Measurements from ENCODE around the gene ZSWIM6. TPM values are rescaled to one million over a fixed set of nuclear protein-coding genes. Genes with fewer than 3 reads are reported as not detected.

Gene ZSWIM6
- total RNA-seq, 1 experiment from 2014 or later = 10.0 TPM

DNA sequence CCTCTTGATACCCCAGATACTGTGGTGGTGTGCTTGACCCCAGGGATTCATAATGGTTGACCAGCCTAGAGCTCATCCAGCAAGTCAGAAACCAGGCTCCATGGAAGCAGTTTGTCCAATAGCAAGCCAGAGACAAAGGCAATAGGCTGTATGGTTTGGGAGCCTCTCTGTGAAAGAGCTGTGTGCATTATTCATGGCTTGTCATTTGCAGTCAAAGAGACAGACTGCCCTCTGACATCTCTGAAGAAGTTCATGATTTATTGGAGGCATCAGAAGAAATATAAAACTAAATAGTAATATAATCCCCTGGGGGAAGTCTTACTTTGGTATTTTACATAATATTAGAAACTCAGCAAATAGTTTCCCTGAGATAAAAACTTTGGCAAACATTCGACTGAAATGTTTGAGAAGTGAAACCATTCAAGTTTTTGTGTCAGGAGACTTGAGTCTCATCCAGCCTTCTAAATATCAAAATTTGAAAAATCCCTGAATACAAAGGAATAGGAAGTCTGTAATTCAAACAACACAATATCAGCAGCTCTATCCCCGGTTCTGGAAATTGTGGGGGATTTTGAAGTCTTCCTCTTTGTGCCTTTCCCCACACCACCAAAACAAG lies 250.3 kb downstream of the ZSWIM6 start:
- CTCF ChIA-PET = no interaction called here
- Histone ChIP-seq H3K4me3 (ENCODE audit: low read depth, low read length) (no peak overlapping the region), H3K36me3 (ENCODE audit: control insufficient read depth, insufficient read depth, low read length) (no peaks in the 10 kb centered on the region), H3K4me1 (no peaks in the 10 kb centered on the region), H3K27me3 (replicated peaks; ENCODE audit: control insufficient read depth, insufficient read depth, low read length) (no peaks in the 10 kb centered on the region), H3K9me3 (0 out of 2 replicates have a peak, but pooled peaks cover 3% of the 10 kb centered on the region)
- DNase-seq = no peak
- Mint-ChIP-seq H3K4me3 (ENCODE audit: unreplicated experiment) (no peak overlapping the region), H3K27ac (ENCODE audit: unreplicated experiment) (no peak overlapping the region), H3K4me1 (ENCODE audit: low read depth, unreplicated experiment) (no peaks in the 10 kb centered on the region), H3K27me3 (ENCODE audit: insufficient read depth, unreplicated experiment) (peaks cover 3% of the 10 kb centered on the region), H3K36me3 (ENCODE audit: insufficient read depth, unreplicated experiment) (no peaks in the 10 kb centered on the region), H3K9me3 (ENCODE audit: unreplicated experiment) (peaks cover 5% of the 10 kb centered on the region)
- intact Hi-C loops (cut with micrococcal nuclease; ENCODE audit: unreplicated experiment) = no loop called here
- no TSS peak for BruUV-seq (replicated peaks)
- POLR2A ChIA-PET = no interaction called here
- TF ChIP-seq, protein P1, sequence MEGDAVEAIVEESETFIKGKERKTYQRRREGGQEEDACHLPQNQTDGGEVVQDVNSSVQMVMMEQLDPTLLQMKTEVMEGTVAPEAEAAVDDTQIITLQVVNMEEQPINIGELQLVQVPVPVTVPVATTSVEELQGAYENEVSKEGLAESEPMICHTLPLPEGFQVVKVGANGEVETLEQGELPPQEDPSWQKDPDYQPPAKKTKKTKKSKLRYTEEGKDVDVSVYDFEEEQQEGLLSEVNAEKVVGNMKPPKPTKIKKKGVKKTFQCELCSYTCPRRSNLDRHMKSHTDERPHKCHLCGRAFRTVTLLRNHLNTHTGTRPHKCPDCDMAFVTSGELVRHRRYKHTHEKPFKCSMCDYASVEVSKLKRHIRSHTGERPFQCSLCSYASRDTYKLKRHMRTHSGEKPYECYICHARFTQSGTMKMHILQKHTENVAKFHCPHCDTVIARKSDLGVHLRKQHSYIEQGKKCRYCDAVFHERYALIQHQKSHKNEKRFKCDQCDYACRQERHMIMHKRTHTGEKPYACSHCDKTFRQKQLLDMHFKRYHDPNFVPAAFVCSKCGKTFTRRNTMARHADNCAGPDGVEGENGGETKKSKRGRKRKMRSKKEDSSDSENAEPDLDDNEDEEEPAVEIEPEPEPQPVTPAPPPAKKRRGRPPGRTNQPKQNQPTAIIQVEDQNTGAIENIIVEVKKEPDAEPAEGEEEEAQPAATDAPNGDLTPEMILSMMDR (IDR thresholded peaks at IDR 0.05; ENCODE audit: insufficient read depth in 1 of 2, low read depth in 1 of 2, low read length in 1 of 2, severe bottlenecking in 1 of 2, unreplicated experiment in 1 of 2) = no peak

DNA sequence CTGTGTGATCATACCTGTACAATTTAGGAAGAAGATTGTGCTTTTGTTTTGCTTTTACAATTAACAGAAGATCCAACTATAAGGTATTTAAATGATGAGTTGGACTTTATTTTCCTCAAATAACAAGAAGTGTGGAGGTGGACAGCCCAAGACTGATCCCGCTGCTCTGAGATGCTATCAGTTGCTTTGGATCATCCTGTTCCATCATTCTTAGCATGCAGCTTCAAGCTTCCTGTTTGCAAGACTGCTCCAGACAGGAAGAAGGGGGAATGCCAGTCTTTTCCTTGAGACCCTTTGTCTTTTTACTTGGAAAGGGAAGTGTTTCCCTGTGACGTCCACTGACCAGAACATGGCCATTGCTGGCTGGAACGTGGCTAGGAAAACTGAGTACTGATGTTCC lies 250.8 kb downstream of the ZSWIM6 start:
- Mint-ChIP-seq H3K9me3 (ENCODE audit: unreplicated experiment) (peaks cover 11% of the 10 kb centered on the region), H3K4me1 (ENCODE audit: low read depth, unreplicated experiment) (no peaks in the 10 kb centered on the region), H3K4me3 (ENCODE audit: unreplicated experiment) (no peak overlapping the region), H3K27me3 (ENCODE audit: insufficient read depth, unreplicated experiment) (peaks cover 6% of the 10 kb centered on the region), H3K36me3 (ENCODE audit: insufficient read depth, unreplicated experiment) (no peaks in the 10 kb centered on the region), H3K27ac (ENCODE audit: unreplicated experiment) (no peak overlapping the region)
- H3K27me3 ChIP-seq (replicated peaks; ENCODE audit: control insufficient read depth, insufficient read depth, low read length) = no peaks in the 10 kb centered on the region
- ChIA-PET CTCF (no interaction called here), POLR2A (no interaction called here)
- no peaks in the 10 kb centered on the region for H3K4me1 ChIP-seq
- no peaks in the 10 kb centered on the region for H3K36me3 ChIP-seq (ENCODE audit: control insufficient read depth, insufficient read depth, low read length)
- intact Hi-C loops (cut with micrococcal nuclease; ENCODE audit: unreplicated experiment) = no loop called here
- TF ChIP-seq, protein P1 (IDR thresholded peaks at IDR 0.05; ENCODE audit: insufficient read depth in 1 of 2, low read depth in 1 of 2, low read length in 1 of 2, severe bottlenecking in 1 of 2, unreplicated experiment in 1 of 2) = no peak
- no TSS peak for BruUV-seq (replicated peaks)
- H3K9me3 ChIP-seq = 0 out of 2 replicates have a peak, but pooled peaks cover 3% of the 10 kb centered on the region
- no peak overlapping the region for H3K4me3 ChIP-seq (ENCODE audit: low read depth, low read length)
- no peak for DNase-seq

DNA sequence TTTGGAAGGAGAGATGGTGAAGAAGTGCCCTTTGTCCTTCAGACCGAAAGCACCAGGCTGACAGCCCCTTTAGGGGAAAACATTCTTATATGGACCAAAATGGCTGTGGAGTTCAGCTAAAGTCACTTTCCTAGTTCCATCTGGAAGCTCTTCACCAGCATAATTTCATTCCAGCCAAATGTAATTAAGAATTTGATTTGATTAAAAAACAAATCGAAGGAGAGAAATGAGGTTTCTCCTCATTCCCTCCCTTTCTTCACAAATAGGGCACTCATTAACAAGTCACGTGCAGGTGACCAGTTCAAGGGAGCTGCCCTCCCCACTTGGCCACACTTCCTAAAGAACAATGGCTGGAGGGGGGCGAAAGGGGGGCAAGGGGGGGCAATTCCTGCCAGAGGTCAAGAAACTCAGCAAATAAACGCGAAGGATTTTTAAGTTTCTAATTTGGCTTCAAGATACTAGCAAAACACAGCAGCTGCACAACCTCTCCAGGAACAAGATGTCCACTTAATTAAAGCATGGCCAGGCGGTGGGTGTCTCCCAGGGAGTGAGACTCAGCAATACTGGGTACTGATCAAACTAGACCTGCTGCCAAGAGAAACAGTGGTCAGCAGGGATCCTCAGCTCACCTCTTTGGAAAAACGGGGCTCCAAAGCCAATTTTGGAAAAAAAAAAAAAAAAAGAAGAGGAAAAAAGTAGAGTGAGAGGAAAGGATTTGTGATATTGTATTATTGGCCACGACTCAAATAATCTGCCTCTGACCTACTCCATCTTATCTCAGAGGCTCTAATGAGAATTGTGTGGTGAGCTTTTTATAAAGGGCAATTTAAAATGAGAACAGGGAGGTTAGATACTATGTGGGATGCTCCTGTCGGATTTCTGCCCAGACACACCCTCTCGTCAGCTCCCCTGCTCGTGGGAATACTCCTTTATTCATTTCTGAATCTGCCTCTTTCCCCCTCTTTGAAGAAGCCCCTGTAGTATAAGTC lies 254.3 kb downstream of the ZSWIM6 start:
- Mint-ChIP-seq H3K4me3 (ENCODE audit: unreplicated experiment) (no peak overlapping the region), H3K36me3 (ENCODE audit: insufficient read depth, unreplicated experiment) (no peaks in the 10 kb centered on the region), H3K27ac (ENCODE audit: unreplicated experiment) (no peak overlapping the region), H3K9me3 (ENCODE audit: unreplicated experiment) (peaks cover 11% of the 10 kb centered on the region), H3K27me3 (ENCODE audit: insufficient read depth, unreplicated experiment) (peaks cover 6% of the 10 kb centered on the region), H3K4me1 (ENCODE audit: low read depth, unreplicated experiment) (no peaks in the 10 kb centered on the region)
- BruUV-seq (replicated peaks) = no TSS peak
- H3K4me3 ChIP-seq (ENCODE audit: low read depth, low read length) = no peak overlapping the region
- H3K9me3 ChIP-seq = 0 out of 2 replicates have a peak, but pooled peaks cover 3% of the 10 kb centered on the region
- no peaks in the 10 kb centered on the region for H3K4me1 ChIP-seq
- no peaks in the 10 kb centered on the region for H3K27me3 ChIP-seq (replicated peaks; ENCODE audit: control insufficient read depth, insufficient read depth, low read length)
- ChIA-PET POLR2A (interaction anchor here (0.5 kb wide), 1 partner anchor 254 kb away, joined by 5 read pairs; the partner anchor contains the start of gene ZSWIM6), CTCF (no interaction called here)
- TF ChIP-seq, protein P1 (IDR thresholded peaks at IDR 0.05; ENCODE audit: insufficient read depth in 1 of 2, low read depth in 1 of 2, low read length in 1 of 2, severe bottlenecking in 1 of 2, unreplicated experiment in 1 of 2) = no peak
- intact Hi-C loops (cut with micrococcal nuclease; ENCODE audit: unreplicated experiment) = no loop called here
- no peak for DNase-seq
- no peaks in the 10 kb centered on the region for H3K36me3 ChIP-seq (ENCODE audit: control insufficient read depth, insufficient read depth, low read length)

Data from Caco-2 (cell line).